CD4-positive, alpha-beta memory T cell (primary cell): Measurements from ENCODE around the gene SYT7. TPM values are rescaled to one million over a fixed set of nuclear protein-coding genes. Genes with fewer than 3 reads are reported as not detected.
A peak's percentile ranks its signal among the peaks of the same experiment; 100 is the strongest.
"Not testable (repeated sequence)": the region's sequence is repeated elsewhere in the genome, so short reads cannot be mapped to it uniquely, and the experiment has no call there.

Source experiments
- CTCF ChIA-PET: fragments of 350-600 bp; sonication (Branson Sonifier 250); formaldehyde crosslinking; loops from one replicate; lab custom pipeline; 2021; ENCODE audit warnings: inconsistent platforms; ENCODE audit not compliant: partially characterized antibody; lab: Charles Lee
- POLR2A ChIA-PET: fragments of 350-600 bp; sonication (Branson Sonifier 250); formaldehyde crosslinking; loops from one replicate; lab custom pipeline; 2021; ENCODE audit not compliant: partially characterized antibody; lab: Charles Lee
- DNase-seq, 5 donors: peaks; one replicate each; pipeline versions ENCODE4 v3.0.0 to v3.0.0-alpha.2; 2020 to 2022; ENCODE audit warnings: mixed read lengths in 1 of 5
- H3K27ac ChIP-seq: one replicate; pipeline ENCODE4 v1.7.0; 2013; ENCODE audit warnings: low read depth, low read length
- H3K27me3 ChIP-seq: 2 replicates; pipeline ENCODE4 v1.7.0; 2013; ENCODE audit warnings: mild to moderate bottlenecking, low read length, moderate library complexity; ENCODE audit not compliant: insufficient read depth
- H3K36me3 ChIP-seq: 2 replicates; pipeline ENCODE4 v1.7.0; 2013; ENCODE audit warnings: mild to moderate bottlenecking, low read length, moderate library complexity; ENCODE audit not compliant: insufficient read depth
- H3K4me1 ChIP-seq: 2 replicates; pipeline ENCODE4 v1.7.0; 2013; ENCODE audit warnings: mild to moderate bottlenecking, low read length, moderate library complexity; ENCODE audit not compliant: insufficient read depth
- H3K4me3 ChIP-seq, 2 donors: one replicate each; pipeline ENCODE4 v1.7.0; 2013; ENCODE audit warnings: low read length in 2 of 2, mild to moderate bottlenecking in 1 of 2
- H3K9me3 ChIP-seq, 2 donors: one replicate each; pipeline ENCODE4 v1.7.0; 2013; ENCODE audit warnings: low read length in 2 of 2, control low read depth in 1 of 2; ENCODE audit not compliant: control insufficient read depth in 1 of 2
- H3K27ac Mint-ChIP-seq, 7 donors: one replicate each; pipeline ENCODE4 v1.8.0; 2020 to 2021; ENCODE audit warnings: mixed read lengths in 7 of 7, mild to moderate bottlenecking in 6 of 7, inconsistent platforms in 3 of 7, moderate library complexity in 3 of 7
- H3K27me3 Mint-ChIP-seq, 2 donors: one replicate each; pipeline ENCODE4 v1.8.0; 2020 to 2021; ENCODE audit warnings: mixed read lengths in 2 of 2
- H3K36me3 Mint-ChIP-seq, 2 donors: one replicate each; pipeline ENCODE4 v1.8.0; 2020 to 2021; ENCODE audit warnings: mixed read lengths in 2 of 2, inconsistent platforms in 1 of 2, mild to moderate bottlenecking in 1 of 2
- H3K4me1 Mint-ChIP-seq, 4 donors: one replicate each; pipeline ENCODE4 v1.8.0; 2020 to 2021; ENCODE audit warnings: mixed read lengths in 4 of 4, mild to moderate bottlenecking in 1 of 4
- H3K4me3 Mint-ChIP-seq, 8 donors: one replicate each; pipeline ENCODE4 v1.8.0; 2020 to 2021; ENCODE audit warnings: mixed read lengths in 8 of 8, mild to moderate bottlenecking in 7 of 8, moderate library complexity in 6 of 8, inconsistent platforms in 3 of 8
- H3K9me3 Mint-ChIP-seq, 8 donors: one replicate each; pipeline ENCODE4 v1.8.0; 2020 to 2021; ENCODE audit warnings: mixed read lengths in 8 of 8, mild to moderate bottlenecking in 5 of 8, inconsistent platforms in 3 of 8, moderate library complexity in 1 of 8
- intact Hi-C: fragments of 100-400 bp; cut with micrococcal nuclease; formaldehyde crosslinking; loops from one replicate; pipeline ENCODE4 v1.15.1; 2023
- polyA plus RNA-seq, 2 donors: library from polyadenylated mRNA; unstranded; fragments of 300-500 nt; fragmentation: Illumina TruSeq; gene quantifications; one replicate each; pipeline ENCODE4 v1.2.3, GENCODE V29; 2021
- total RNA-seq, 2 experiments: library from RNA; stranded (reverse); gene quantifications; one replicate each; pipeline ENCODE4 v1.2.3, GENCODE V29; 2021

SYT7 gene
- total and polyA plus RNA-seq, 4 experiments from 2014 or later = not detected

- ChIA-PET POLR2A (no interaction called here), CTCF (interaction anchor here (1.0 to 4.4 kb wide), 7 partner anchors 10 to 258 kb away, joined by 3 to 43 read pairs (median 5); no protein-coding TSS in a partner anchor)
- H3K9me3 ChIP-seq = no peaks in the 10 kb centered on the region
- H3K4me3 Mint-ChIP-seq = no peak overlapping the region
- intact Hi-C loops = no loop called here
- peaks cover 0 to 2% of the 10 kb centered on the region in 2 donors for H3K27me3 Mint-ChIP-seq
- DNase-seq = no peak
- no peaks in the 10 kb centered on the region for H3K36me3 ChIP-seq
- peaks cover under 1 to 8% (median 3%) of the 10 kb centered on the region in 4 donors for H3K4me1 Mint-ChIP-seq
- H3K4me1 ChIP-seq = peaks cover 8% of the 10 kb centered on the region
- no peak overlapping the region for H3K27ac ChIP-seq
- peaks cover 0 to 2% (median 0%) of the 10 kb centered on the region in 8 donors for H3K9me3 Mint-ChIP-seq
- no peak overlapping the region for H3K27ac Mint-ChIP-seq
- no peaks in the 10 kb centered on the region for H3K27me3 ChIP-seq
- peaks cover 21 to 24% of the 10 kb centered on the region in 2 donors for H3K36me3 Mint-ChIP-seq
- no peak overlapping the region for H3K4me3 ChIP-seq
Observed at GRCh38 chr11:61475433-61475832, 105.4 kb downstream of the SYT7 start.

GRCh38 chr11:61474013-61474643, 106.7 kb downstream of the SYT7 start:
- Mint-ChIP-seq H3K4me3 (no peak overlapping the region), H3K4me1 (peaks cover 0 to 5% (median 2%) of the 10 kb centered on the region in 4 donors), H3K27me3 (no peaks in the 10 kb centered on the region), H3K36me3 (peaks cover 27 to 29% of the 10 kb centered on the region in 2 donors), H3K27ac (peak overlapping the region in 1 of 7 donors; percentile 2), H3K9me3 (peaks cover 0 to 2% (median 0%) of the 10 kb centered on the region in 8 donors)
- Histone ChIP-seq H3K4me1 (peaks cover 8% of the 10 kb centered on the region), H3K27ac (no peak overlapping the region), H3K27me3 (no peaks in the 10 kb centered on the region), H3K4me3 (no peak overlapping the region), H3K9me3 (no peaks in the 10 kb centered on the region), H3K36me3 (no peaks in the 10 kb centered on the region)
- POLR2A ChIA-PET = no interaction called here
- no peak for DNase-seq
- CTCF ChIA-PET = interaction anchor here (0.9 to 1.8 kb wide), 2 partner anchors 11 to 165 kb away, joined by 3 to 4 read pairs; no protein-coding TSS in a partner anchor
- intact Hi-C loops = no loop called here

- ChIA-PET POLR2A (no interaction called here), CTCF (interaction anchor here (1.7 kb wide), 1 partner anchor 9 kb away, joined by 6 read pairs; no protein-coding TSS in a partner anchor)
- peaks cover 0 to 2% (median 0%) of the 10 kb centered on the region in 8 donors for H3K9me3 Mint-ChIP-seq
- Histone ChIP-seq H3K36me3 (no peaks in the 10 kb centered on the region), H3K4me1 (peaks cover 8% of the 10 kb centered on the region), H3K4me3 (no peak overlapping the region), H3K27me3 (no peaks in the 10 kb centered on the region), H3K27ac (no peak overlapping the region), H3K9me3 (no peaks in the 10 kb centered on the region)
- peak overlapping the region in 2 of 7 donors; percentile 2 to 20 for H3K27ac Mint-ChIP-seq
- peaks cover 29 to 31% of the 10 kb centered on the region in 2 donors for H3K36me3 Mint-ChIP-seq
- H3K4me3 Mint-ChIP-seq = no peak overlapping the region
- intact Hi-C loops = no loop called here
- DNase-seq = no peak
- no peaks in the 10 kb centered on the region for H3K27me3 Mint-ChIP-seq
- peaks cover 0 to 5% (median 2%) of the 10 kb centered on the region in 4 donors for H3K4me1 Mint-ChIP-seq
Observed at GRCh38 chr11:61473370-61474012, 107.4 kb downstream of the SYT7 start.

- no peak for DNase-seq
- no peaks in the 10 kb centered on the region for H3K27me3 Mint-ChIP-seq
- no peak overlapping the region for H3K27ac ChIP-seq
- H3K4me3 ChIP-seq = no peak overlapping the region
- H3K36me3 Mint-ChIP-seq = peaks cover 35 to 37% of the 10 kb centered on the region in 2 donors
- H3K4me3 Mint-ChIP-seq = no peak overlapping the region
- H3K4me1 Mint-ChIP-seq = peaks cover 0 to 2% (median 0%) of the 10 kb centered on the region in 4 donors
- ChIA-PET POLR2A (no interaction called here), CTCF (interaction anchor here (1.1 to 1.7 kb wide), 2 partner anchors 10 to 44 kb away, joined by 3 to 6 read pairs; no protein-coding TSS in a partner anchor)
- no peaks in the 10 kb centered on the region for H3K36me3 ChIP-seq
- H3K9me3 ChIP-seq = no peaks in the 10 kb centered on the region
- H3K4me1 ChIP-seq = peaks cover 5% of the 10 kb centered on the region
- peak overlapping the region in 2 of 7 donors; percentile 41 to 57 for H3K27ac Mint-ChIP-seq
- peaks cover 0 to 4% (median 0%) of the 10 kb centered on the region in 8 donors for H3K9me3 Mint-ChIP-seq
- intact Hi-C loops = no loop called here
- no peaks in the 10 kb centered on the region for H3K27me3 ChIP-seq
Observed at GRCh38 chr11:61472868-61473267, 108.0 kb downstream of the SYT7 start.

DNA sequence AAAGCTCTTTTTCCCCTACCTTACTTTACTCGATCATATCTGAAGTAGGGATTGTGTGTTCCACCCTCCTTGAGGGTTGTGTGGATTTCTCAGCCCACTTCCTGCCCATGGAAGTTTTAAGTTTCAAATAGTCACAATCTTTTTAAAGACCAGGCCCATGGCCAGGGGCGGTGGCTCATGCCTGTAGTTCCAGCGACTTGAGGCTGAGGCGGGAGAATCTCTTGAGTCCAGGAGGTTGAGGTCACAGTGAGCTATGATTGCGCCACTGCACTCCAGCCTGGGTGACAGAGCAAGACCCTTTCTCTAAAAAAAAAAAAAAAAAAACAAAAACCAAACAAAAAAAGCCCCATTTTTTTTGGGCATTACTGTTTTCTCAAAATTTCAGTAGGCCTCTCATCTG, 108.6 kb downstream of the SYT7 start:
- Mint-ChIP-seq H3K9me3 (peaks cover 0 to 7% (median 0%) of the 10 kb centered on the region in 8 donors), H3K4me1 (no peaks in the 10 kb centered on the region), H3K4me3 (no peak overlapping the region), H3K27me3 (no peaks in the 10 kb centered on the region), H3K36me3 (peaks cover 41 to 42% of the 10 kb centered on the region in 2 donors), H3K27ac (no peak overlapping the region)
- CTCF ChIA-PET = interaction anchor here (1.1 to 1.7 kb wide), 2 partner anchors 10 to 44 kb away, joined by 3 to 6 read pairs; no protein-coding TSS in a partner anchor
- Histone ChIP-seq H3K9me3 (no peaks in the 10 kb centered on the region), H3K4me1 (no peaks in the 10 kb centered on the region), H3K36me3 (no peaks in the 10 kb centered on the region), H3K4me3 (no peak overlapping the region), H3K27ac (no peak overlapping the region), H3K27me3 (no peaks in the 10 kb centered on the region)
- no peak for DNase-seq
- POLR2A ChIA-PET = no interaction called here
- intact Hi-C loops = no loop called here

DNA sequence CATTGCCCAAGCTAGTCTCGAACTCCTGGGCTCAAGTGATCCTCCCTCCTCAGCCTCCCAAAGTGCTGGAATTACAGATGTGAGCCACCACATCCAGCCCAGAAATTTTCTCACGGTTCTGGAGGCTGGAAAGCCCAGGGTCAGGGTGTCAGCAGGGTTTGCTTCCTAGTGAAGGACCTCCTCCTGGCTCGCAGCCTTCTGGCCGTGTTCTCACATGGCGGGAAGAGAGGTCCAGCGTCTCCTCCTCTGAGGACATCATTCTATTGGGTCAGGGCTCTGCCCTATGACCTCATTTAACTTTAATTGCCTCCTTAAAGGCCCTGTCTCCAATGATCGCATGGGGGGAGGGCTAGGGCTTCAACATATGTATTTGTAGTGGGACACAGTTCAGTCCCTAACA, 112.9 kb downstream of the SYT7 start:
- H3K4me3 ChIP-seq = no peak overlapping the region
- no peaks in the 10 kb centered on the region for H3K36me3 ChIP-seq
- H3K4me1 ChIP-seq = no peaks in the 10 kb centered on the region
- H3K9me3 Mint-ChIP-seq = peaks cover 0 to 6% (median 0%) of the 10 kb centered on the region in 8 donors
- no peak overlapping the region for H3K4me3 Mint-ChIP-seq
- no peaks in the 10 kb centered on the region for H3K27me3 ChIP-seq
- DNase-seq = no peak
- peak overlapping the region in 1 of 7 donors; percentile 53 for H3K27ac Mint-ChIP-seq
- H3K36me3 Mint-ChIP-seq = peaks cover 36 to 39% of the 10 kb centered on the region in 2 donors
- CTCF ChIA-PET = no interaction called here
- no peaks in the 10 kb centered on the region for H3K4me1 Mint-ChIP-seq
- H3K27me3 Mint-ChIP-seq = no peaks in the 10 kb centered on the region
- H3K27ac ChIP-seq = no peak overlapping the region
- no peaks in the 10 kb centered on the region for H3K9me3 ChIP-seq
- POLR2A ChIA-PET = no interaction called here
- intact Hi-C loops = no loop called here

DNA sequence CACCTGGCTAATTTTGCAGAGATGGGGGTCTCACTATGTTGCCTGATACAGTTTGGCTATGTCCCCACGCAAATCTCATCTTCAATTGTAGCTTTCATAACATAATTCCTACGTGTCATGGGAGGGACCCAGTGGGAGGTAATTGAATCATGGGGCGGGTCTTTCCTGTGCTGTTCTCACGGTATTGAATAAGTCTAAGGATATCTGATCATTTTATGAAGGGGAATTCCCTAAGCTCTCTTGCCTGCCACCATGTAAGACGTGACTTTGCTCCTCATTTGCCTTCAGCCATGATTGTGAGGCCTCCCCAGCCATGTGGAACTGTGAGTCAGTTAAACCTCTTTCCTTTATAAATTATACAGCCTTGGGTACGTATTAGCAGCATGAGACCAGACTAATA, 113.3 kb downstream of the SYT7 start:
- POLR2A ChIA-PET, CTCF ChIA-PET: not testable (repeated sequence)

More for the DNA sequence above, 113.3 kb downstream of the SYT7 start:
- H3K36me3 ChIP-seq, H3K27me3 ChIP-seq, H3K27ac ChIP-seq, H3K4me1 ChIP-seq, intact Hi-C loops, H3K4me3 Mint-ChIP-seq, H3K27me3 Mint-ChIP-seq, H3K4me3 ChIP-seq, H3K9me3 ChIP-seq, H3K4me1 Mint-ChIP-seq, H3K9me3 Mint-ChIP-seq, DNase-seq: not testable (repeated sequence)
- H3K36me3 Mint-ChIP-seq = peaks cover 33 to 35% of the 10 kb centered on the region in 2 donors
- peak overlapping the region in 2 of 7 donors; percentile 12 to 53 for H3K27ac Mint-ChIP-seq
